Measurements from ENCODE around the gene SYNE1.

DNA sequence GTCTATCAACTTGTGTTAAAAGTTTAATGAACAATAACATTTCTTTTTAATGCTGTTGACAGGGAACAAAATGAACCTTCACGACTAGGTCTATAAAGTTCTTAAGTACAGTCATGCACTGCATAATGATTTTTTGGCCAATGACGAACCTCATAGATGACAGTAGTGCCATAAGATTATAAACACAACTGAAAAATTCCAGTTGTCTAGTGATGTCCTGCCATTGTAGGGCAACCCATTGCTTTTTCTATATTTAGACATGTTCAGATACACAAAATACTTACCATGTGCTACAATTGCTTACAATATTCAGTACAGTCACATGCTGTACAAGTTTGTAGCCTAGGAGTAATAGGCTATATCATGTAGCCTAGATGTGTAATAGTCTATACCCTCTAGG is 93.6 kb downstream of the SYNE1 start:
- TF ChIP-seq CTCF (IDR thresholded peaks at IDR 0.05) (no peak), POLR2A (IDR thresholded peaks at IDR 0.05) (no peak)

Measured in heart left ventricle (tissue), 13 donors.